ENCODE data around the gene ACIN1.

DNA sequence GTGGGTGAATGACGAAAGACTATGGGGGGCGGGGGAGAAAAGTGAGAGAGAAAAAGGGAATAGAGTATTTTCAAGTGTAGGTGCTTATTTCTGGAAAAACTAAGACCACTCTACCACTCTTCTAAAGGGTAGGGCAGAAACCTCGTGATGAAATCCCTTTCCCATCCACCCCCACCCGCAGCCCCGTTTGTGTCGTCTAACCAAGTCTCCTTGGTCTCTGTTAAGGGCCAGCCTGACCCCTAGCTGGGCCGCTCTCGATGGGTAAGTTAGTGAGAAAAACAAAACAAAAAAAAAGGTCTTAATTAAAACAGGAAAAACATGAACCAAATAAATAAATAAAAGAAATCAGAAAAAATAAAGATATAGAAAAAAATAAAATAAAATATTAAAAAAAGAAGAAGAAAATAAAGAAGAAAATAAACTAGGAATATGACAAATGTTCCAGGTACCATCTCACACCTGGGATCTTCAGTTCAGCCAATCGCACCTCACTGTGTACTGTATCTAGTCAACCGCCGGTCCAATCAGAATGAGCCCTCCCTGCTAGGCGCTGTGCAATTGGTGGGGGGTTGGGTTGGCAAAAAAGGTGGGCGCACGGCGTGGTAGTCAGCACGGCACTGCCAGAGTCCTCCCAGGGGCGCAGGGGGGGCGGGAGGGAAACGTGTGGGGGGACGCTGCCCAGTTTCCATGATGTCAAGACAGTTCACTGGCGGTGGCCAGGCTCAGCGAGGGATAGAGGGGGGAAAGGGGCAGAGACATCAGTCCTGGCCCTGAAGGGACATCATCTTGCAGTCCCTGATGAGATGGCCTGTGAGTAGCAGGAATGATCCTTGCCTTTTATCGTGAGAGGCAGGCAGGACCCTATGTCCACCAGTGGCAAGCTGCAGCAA is 27.8 kb downstream of the ACIN1 start:
- TF ChIP-seq, protein P1, sequence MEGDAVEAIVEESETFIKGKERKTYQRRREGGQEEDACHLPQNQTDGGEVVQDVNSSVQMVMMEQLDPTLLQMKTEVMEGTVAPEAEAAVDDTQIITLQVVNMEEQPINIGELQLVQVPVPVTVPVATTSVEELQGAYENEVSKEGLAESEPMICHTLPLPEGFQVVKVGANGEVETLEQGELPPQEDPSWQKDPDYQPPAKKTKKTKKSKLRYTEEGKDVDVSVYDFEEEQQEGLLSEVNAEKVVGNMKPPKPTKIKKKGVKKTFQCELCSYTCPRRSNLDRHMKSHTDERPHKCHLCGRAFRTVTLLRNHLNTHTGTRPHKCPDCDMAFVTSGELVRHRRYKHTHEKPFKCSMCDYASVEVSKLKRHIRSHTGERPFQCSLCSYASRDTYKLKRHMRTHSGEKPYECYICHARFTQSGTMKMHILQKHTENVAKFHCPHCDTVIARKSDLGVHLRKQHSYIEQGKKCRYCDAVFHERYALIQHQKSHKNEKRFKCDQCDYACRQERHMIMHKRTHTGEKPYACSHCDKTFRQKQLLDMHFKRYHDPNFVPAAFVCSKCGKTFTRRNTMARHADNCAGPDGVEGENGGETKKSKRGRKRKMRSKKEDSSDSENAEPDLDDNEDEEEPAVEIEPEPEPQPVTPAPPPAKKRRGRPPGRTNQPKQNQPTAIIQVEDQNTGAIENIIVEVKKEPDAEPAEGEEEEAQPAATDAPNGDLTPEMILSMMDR (conservative IDR thresholded peaks at IDR 0.05) = no peak
- TF ChIP-seq EZH2 (IDR thresholded peaks at IDR 0.05; ENCODE audit: low read depth) = no peak
